ENCODE data around the gene FBXO15. TPM values are rescaled to one million over a fixed set of nuclear protein-coding genes. Genes with fewer than 3 reads are reported as not detected.
A peak's percentile ranks its signal among the peaks of the same experiment; 100 is the strongest.

The FBXO15 gene
- total and polyA plus RNA-seq, 4 donors: 5.4 to 6.5 (median 6.1) TPM

DNA sequence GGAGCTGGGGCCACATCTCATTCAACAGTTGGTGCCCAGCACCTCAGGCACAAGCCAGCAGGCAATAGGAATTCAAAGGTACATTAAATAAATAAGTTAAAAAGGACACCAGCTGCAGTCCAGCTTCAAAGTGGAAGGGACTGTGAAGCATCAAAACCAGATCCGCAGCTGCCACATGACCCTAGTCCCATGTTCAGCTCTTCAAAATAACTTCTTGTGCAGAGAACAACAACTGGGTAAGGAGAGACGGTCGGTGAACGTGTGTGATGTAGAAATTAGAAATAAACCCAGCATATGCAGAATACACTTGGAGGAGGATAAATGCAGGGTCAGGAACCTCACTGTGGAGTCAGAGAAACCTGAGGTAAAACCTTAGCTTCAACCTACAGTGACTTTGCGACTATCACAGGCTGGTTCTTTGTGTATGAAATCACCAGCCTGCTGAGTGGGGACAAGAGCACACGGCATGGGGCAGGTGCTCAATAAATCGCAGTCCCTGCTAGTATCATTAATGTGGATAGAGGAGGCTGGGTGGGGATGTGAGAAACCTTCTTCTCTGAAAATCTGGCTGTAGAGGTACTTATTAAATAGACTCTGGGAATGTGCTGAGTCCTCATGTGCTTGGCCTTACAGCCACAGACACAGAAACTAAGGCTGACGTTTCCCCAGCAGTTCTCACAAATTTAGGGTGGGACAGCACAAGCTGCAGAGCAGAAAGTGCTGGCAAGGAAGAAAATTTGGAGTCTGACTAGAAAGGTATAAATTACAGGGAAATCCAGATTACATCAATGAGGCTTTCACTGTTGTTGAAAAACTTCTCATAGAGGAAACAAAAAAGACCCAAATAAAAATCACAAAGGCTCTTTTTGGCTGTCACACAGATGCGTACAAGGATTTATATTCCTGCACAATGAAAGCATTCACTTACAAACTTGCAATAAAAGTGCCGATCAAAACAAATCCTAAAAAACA lies 20.7 kb downstream of the FBXO15 start:
- Histone ChIP-seq H3K36me3 (ENCODE audit: control insufficient read depth, insufficient read depth, low read length) (no peaks in the 10 kb centered on the region), H3K27me3 (ENCODE audit: control insufficient read depth, insufficient read depth, low read length) (no peaks in the 10 kb centered on the region), H3K4me1 (ENCODE audit: control insufficient read depth, insufficient read depth, low read length) (peaks cover 9% of the 10 kb centered on the region), H3K4me3 (ENCODE audit: low read depth, low read length) (no peak overlapping the region), H3K9me3 (ENCODE audit: control insufficient read depth, insufficient read depth, low read length) (no peaks in the 10 kb centered on the region), H3K27ac (ENCODE audit: low read depth, low read length) (peak overlapping the region; percentile 81)
- 26% methylated on average over 6 of the region's 10 CpGs for WGBS (ENCODE audit: insufficient coverage)
- DNase-seq (ENCODE audit: low read depth in 4 of 6, low spot score in 6 of 6): peak in 5 of 6 donors; percentile 31 to 85 (median 59)

DNA sequence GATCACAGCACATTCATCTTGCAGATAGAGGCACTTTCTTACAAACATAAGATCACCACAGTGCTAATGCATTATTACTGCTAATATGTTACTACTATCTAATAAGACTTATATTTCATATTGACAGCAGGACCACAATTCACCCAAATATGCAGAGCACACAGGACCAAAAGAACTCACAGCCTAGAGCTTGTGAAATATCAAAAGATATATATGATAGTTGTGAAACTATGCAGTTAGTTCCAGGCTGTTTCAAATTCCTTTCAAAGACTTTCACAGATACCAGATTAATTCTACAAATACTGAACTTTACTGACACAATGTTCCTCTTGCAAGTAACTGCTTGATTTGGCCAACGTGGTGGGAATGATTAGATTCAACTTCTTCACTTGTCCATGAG lies 23.0 kb downstream of the FBXO15 start:
- Histone ChIP-seq H3K36me3 (ENCODE audit: control insufficient read depth, insufficient read depth, low read length) (no peaks in the 10 kb centered on the region), H3K4me3 (ENCODE audit: low read depth, low read length) (no peak overlapping the region), H3K4me1 (ENCODE audit: control insufficient read depth, insufficient read depth, low read length) (peaks cover 9% of the 10 kb centered on the region), H3K27ac (ENCODE audit: low read depth, low read length) (no peak overlapping the region), H3K27me3 (ENCODE audit: control insufficient read depth, insufficient read depth, low read length) (no peaks in the 10 kb centered on the region), H3K9me3 (ENCODE audit: control insufficient read depth, insufficient read depth, low read length) (no peaks in the 10 kb centered on the region)
- no peak for DNase-seq (ENCODE audit: low read depth in 4 of 6, low spot score in 6 of 6)
- 91% methylated on average over 1 of the region's 1 CpG for WGBS (ENCODE audit: insufficient coverage)

DNA sequence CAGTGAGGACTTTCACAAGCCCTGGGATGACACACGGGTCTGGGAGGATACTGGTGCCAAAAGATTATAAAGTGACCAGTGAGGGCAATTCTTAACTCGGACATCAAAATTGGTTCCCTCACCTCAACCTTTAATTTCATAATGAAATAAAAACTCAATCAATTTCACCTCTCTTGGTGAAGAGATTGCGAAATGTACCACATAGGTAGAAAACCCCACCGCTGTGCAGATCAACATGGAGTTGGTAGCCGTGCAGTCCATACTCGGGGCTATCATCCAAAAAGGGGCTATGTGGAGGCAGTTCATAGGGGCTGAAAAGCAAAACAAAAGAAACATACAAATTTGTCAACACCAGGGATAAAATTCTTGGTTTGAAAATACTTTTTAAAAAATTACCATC lies 24.4 kb downstream of the FBXO15 start:
- H3K36me3 ChIP-seq (ENCODE audit: control insufficient read depth, insufficient read depth, low read length): no peaks in the 10 kb centered on the region
- H3K27ac ChIP-seq (ENCODE audit: low read depth, low read length): no peak overlapping the region
- no peaks in the 10 kb centered on the region for H3K27me3 ChIP-seq (ENCODE audit: control insufficient read depth, insufficient read depth, low read length)
- H3K4me3 ChIP-seq (ENCODE audit: low read depth, low read length): no peak overlapping the region
- H3K9me3 ChIP-seq (ENCODE audit: control insufficient read depth, insufficient read depth, low read length): no peaks in the 10 kb centered on the region
- no peak for DNase-seq (ENCODE audit: low read depth in 4 of 6, low spot score in 6 of 6)
- WGBS (ENCODE audit: insufficient coverage): no CpG with 5 or more reads among the region's 6 CpGs
- H3K4me1 ChIP-seq (ENCODE audit: control insufficient read depth, insufficient read depth, low read length): peaks cover 9% of the 10 kb centered on the region

DNA sequence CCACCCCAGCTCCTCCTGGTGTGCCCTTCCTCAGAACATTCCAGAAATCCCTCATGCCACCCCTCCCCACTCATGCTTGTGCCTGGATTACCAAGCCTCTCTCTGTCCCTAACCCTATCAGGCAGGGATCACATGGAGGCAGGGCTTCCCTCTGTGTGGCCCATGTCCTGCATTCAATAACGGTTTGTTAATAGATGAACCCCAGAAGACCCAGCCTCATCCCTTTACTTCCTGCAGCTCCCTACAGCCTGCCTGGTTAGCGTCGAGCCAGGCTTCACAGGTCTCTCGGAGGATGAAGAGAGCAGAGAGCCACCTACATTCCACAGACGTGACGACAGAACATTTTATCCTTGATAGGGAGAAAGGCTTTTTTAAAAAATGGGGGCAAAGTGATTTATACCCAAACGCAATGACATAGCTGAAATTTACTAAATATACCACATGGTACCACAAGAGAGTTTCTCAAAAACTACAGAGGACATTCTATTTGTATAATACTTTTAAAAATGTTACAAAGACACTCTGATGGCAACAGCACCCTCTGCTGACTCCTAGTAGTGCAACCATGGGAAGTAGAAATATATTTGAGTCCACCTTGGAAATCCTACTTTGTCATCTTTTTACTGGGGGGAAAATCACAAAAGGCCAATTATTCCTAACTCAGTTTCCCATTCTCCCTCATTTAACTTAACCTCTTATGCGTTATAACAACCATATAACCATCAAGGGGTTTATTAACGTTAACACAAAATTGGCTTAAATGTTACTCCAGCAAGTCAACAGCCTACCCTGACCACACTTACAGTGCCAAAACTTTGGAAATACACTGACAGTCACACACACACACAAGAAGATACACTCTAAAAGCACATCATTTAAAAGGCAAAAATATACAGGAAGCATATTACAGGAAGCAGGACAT lies 30.7 kb downstream of the FBXO15 start:
- H3K4me1 ChIP-seq (ENCODE audit: control insufficient read depth, insufficient read depth, low read length): no peaks in the 10 kb centered on the region
- no peaks in the 10 kb centered on the region for H3K27me3 ChIP-seq (ENCODE audit: control insufficient read depth, insufficient read depth, low read length)
- WGBS (ENCODE audit: insufficient coverage): 27% methylated on average over 3 of the region's 9 CpGs
- H3K36me3 ChIP-seq (ENCODE audit: control insufficient read depth, insufficient read depth, low read length): no peaks in the 10 kb centered on the region
- no peak overlapping the region for H3K4me3 ChIP-seq (ENCODE audit: low read depth, low read length)
- H3K27ac ChIP-seq (ENCODE audit: low read depth, low read length): no peak overlapping the region
- DNase-seq (ENCODE audit: low read depth in 4 of 6, low spot score in 6 of 6): peak in 4 of 6 donors; percentile 45 to 90 (median 60)
- H3K9me3 ChIP-seq (ENCODE audit: control insufficient read depth, insufficient read depth, low read length): peaks cover 3% of the 10 kb centered on the region

DNA sequence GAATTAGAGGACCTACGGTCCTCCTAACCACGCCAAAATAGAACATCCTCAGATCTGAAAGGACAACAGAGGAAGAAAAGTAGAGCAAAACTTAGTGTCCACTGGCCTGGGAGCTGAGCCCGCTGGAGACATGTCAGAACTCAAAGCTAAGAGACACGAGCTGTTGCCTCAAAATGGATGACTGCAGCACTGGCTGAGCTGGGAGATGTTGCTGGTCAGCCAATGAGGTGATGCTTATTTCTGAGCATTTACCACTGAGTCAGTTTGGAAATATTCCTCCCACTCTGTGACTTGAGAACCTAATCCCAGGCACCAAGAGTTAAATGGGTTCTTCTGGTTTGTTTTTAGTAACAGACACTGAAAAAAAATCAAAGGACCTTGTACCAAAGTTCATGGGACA lies 32.6 kb downstream of the FBXO15 start:
- Histone ChIP-seq H3K27me3 (ENCODE audit: control insufficient read depth, insufficient read depth, low read length) (no peaks in the 10 kb centered on the region), H3K9me3 (ENCODE audit: control insufficient read depth, insufficient read depth, low read length) (peaks cover 3% of the 10 kb centered on the region), H3K4me3 (ENCODE audit: low read depth, low read length) (no peak overlapping the region), H3K27ac (ENCODE audit: low read depth, low read length) (no peak overlapping the region), H3K36me3 (ENCODE audit: control insufficient read depth, insufficient read depth, low read length) (no peaks in the 10 kb centered on the region), H3K4me1 (ENCODE audit: control insufficient read depth, insufficient read depth, low read length) (no peaks in the 10 kb centered on the region)
- DNase-seq (ENCODE audit: low read depth in 4 of 6, low spot score in 6 of 6): no peak
- WGBS (ENCODE audit: insufficient coverage): 87% methylated on average over 2 of the region's 4 CpGs

DNA sequence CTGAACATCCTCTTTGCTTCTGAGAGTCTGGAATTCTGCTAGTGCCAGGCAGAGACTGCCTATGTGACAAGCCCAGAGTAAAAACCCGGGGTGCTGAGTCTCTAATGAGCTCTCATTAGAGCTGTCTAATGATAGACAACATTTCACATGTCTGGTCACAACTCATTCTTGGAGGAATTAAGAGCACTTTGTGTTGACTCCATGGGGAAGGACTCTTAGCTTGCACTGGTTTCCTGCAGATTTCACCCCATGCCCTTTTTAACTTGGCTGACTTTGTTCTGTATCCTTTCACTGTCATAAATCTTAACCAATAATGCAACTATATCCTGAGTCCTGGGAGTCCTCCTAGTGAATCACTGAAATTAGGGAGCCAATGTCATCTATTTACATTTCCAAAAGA lies 33.5 kb downstream of the FBXO15 start:
- Histone ChIP-seq H3K36me3 (ENCODE audit: control insufficient read depth, insufficient read depth, low read length) (no peaks in the 10 kb centered on the region), H3K4me1 (ENCODE audit: control insufficient read depth, insufficient read depth, low read length) (no peaks in the 10 kb centered on the region), H3K27me3 (ENCODE audit: control insufficient read depth, insufficient read depth, low read length) (no peaks in the 10 kb centered on the region), H3K9me3 (ENCODE audit: control insufficient read depth, insufficient read depth, low read length) (peaks cover 3% of the 10 kb centered on the region), H3K4me3 (ENCODE audit: low read depth, low read length) (no peak overlapping the region), H3K27ac (ENCODE audit: low read depth, low read length) (no peak overlapping the region)
- peak in 2 of 6 donors; percentile 18 to 44 for DNase-seq (ENCODE audit: low read depth in 4 of 6, low spot score in 6 of 6)
- WGBS (ENCODE audit: insufficient coverage): 20% methylated on average over 1 of the region's 1 CpG

DNA sequence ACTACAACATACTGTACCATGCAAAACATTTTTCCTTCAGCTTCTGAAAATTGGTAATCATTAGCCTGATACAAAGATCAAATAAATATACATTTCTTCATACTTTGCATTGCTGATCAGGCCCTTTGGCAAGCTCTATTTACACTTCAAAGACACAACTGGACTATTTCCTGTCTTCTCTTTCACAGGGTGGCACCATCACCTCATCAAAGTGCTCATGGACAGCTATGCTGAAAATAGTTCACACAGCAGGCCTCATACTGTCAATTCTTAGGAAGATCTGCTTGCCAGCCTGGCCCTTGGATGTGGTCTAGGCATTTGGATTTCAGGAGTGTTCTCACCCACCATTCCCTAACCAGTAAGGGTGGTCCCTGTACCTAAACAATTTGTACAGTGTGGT lies 33.9 kb downstream of the FBXO15 start:
- H3K4me3 ChIP-seq (ENCODE audit: low read depth, low read length): no peak overlapping the region
- no peaks in the 10 kb centered on the region for H3K27me3 ChIP-seq (ENCODE audit: control insufficient read depth, insufficient read depth, low read length)
- H3K4me1 ChIP-seq (ENCODE audit: control insufficient read depth, insufficient read depth, low read length): no peaks in the 10 kb centered on the region
- H3K36me3 ChIP-seq (ENCODE audit: control insufficient read depth, insufficient read depth, low read length): no peaks in the 10 kb centered on the region
- H3K27ac ChIP-seq (ENCODE audit: low read depth, low read length): no peak overlapping the region
- H3K9me3 ChIP-seq (ENCODE audit: control insufficient read depth, insufficient read depth, low read length): peaks cover 3% of the 10 kb centered on the region
- no peak for DNase-seq (ENCODE audit: low read depth in 4 of 6, low spot score in 6 of 6)

DNA sequence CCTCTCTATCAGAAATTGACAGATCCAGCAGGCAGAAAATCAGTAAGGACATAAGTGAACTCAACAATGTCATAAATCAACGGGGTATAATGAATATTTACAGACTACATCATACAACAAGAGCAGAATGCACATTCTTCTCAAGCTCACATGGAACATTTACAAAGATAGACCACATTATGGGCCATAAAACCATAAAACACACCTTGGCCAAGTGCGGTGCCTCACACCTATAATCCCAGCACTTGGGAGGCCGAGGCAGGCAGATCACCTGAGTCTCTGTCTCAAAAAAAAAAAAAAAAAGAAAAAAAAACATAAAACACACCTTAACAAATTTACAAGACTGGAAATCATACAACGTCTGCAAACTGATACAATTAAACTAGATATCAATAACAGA lies 36.7 kb downstream of the FBXO15 start:
- Histone ChIP-seq H3K4me3 (ENCODE audit: low read depth, low read length) (no peak overlapping the region), H3K4me1 (ENCODE audit: control insufficient read depth, insufficient read depth, low read length) (no peaks in the 10 kb centered on the region), H3K9me3 (ENCODE audit: control insufficient read depth, insufficient read depth, low read length) (peaks cover 3% of the 10 kb centered on the region), H3K27ac (ENCODE audit: low read depth, low read length) (no peak overlapping the region), H3K27me3 (ENCODE audit: control insufficient read depth, insufficient read depth, low read length) (no peaks in the 10 kb centered on the region), H3K36me3 (ENCODE audit: control insufficient read depth, insufficient read depth, low read length) (no peaks in the 10 kb centered on the region)
- DNase-seq (ENCODE audit: low read depth in 4 of 6, low spot score in 6 of 6): no peak
- WGBS (ENCODE audit: insufficient coverage): 100% methylated on average over 1 of the region's 4 CpGs

DNA sequence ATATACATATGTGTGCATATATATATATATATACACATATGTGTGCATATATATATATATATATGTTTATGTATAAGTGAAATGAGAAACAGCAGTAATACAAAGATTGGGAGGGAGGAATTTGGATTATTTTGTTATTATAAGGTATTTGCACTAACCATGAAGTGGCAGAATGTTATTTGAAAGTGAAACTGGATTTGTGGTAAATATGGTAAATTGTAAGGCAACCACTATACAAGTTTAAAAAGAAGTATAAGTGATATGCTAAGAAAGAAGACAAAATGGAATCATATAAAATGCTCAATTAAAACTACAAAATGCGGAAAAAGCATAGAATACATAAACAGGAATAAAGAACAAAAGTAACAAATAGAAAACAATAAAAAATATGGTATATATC lies 37.5 kb downstream of the FBXO15 start:
- Histone ChIP-seq H3K4me3 (ENCODE audit: low read depth, low read length) (no peak overlapping the region), H3K9me3 (ENCODE audit: control insufficient read depth, insufficient read depth, low read length) (peaks cover 3% of the 10 kb centered on the region), H3K27me3 (ENCODE audit: control insufficient read depth, insufficient read depth, low read length) (no peaks in the 10 kb centered on the region), H3K27ac (ENCODE audit: low read depth, low read length) (no peak overlapping the region), H3K36me3 (ENCODE audit: control insufficient read depth, insufficient read depth, low read length) (no peaks in the 10 kb centered on the region), H3K4me1 (ENCODE audit: control insufficient read depth, insufficient read depth, low read length) (no peaks in the 10 kb centered on the region)
- WGBS (ENCODE audit: insufficient coverage): no CpG with 5 or more reads among the region's 1 CpG
- DNase-seq (ENCODE audit: low read depth in 4 of 6, low spot score in 6 of 6): no peak
